ENCODE data around the gene C2CD3. TPM values are rescaled to one million over a fixed set of nuclear protein-coding genes. Genes with fewer than 3 reads are reported as not detected.

C2CD3 gene
- total RNA-seq, 4 donors from 2014 or later: 17.5 to 34.0 (median 19.0) TPM

DNA sequence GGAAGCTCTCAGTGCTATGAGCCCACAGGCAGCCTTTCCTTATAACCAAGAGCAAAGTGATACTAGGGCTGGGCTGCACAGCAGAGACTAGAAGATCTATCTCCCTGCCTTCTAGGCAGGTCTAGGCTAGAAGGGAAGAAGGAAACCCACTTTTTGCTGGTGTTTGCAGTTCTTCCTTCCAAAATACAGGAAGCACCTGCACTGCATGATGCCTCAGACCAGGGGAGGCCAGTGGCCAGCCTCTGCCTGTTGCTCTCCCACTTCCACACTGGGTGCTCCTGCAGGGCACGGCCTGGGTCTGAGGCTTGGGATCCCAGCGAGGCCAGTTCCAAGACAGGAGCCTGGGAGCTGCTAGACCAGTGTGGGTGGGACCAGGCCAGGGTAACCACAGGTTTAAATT lies 155.9 kb downstream of the C2CD3 start:
- no peak for ATAC-seq (ENCODE audit: low FRiP score)
- no peak for DNase-seq (ENCODE audit: low spot score)

DNA sequence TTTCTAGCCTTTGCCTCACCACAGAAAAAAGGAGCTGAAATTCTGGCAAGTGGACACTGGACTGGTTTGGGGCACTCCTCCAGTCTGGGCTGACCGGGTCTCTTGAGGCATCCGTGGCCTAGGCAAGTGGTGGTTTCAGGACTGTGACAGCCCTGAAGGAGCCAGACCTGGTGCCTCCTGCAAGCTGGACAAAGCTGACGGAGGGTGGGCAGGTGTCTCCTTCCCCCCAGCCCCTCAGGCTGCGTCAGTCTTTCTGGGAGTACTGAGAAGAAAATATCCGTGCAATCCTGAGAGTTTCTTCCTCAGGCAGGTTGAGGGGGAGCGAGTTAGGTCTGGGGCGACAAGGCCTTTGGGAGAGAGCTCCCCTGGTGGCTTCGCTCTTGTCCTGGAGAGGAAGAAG lies 157.7 kb downstream of the C2CD3 start:
- TF ChIP-seq, protein P1, sequence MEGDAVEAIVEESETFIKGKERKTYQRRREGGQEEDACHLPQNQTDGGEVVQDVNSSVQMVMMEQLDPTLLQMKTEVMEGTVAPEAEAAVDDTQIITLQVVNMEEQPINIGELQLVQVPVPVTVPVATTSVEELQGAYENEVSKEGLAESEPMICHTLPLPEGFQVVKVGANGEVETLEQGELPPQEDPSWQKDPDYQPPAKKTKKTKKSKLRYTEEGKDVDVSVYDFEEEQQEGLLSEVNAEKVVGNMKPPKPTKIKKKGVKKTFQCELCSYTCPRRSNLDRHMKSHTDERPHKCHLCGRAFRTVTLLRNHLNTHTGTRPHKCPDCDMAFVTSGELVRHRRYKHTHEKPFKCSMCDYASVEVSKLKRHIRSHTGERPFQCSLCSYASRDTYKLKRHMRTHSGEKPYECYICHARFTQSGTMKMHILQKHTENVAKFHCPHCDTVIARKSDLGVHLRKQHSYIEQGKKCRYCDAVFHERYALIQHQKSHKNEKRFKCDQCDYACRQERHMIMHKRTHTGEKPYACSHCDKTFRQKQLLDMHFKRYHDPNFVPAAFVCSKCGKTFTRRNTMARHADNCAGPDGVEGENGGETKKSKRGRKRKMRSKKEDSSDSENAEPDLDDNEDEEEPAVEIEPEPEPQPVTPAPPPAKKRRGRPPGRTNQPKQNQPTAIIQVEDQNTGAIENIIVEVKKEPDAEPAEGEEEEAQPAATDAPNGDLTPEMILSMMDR (IDR thresholded peaks at IDR 0.05): no peak
- no peak for DNase-seq (ENCODE audit: low spot score)
- ATAC-seq (ENCODE audit: low FRiP score): no peak

More for the DNA sequence above, 155.9 kb downstream of the C2CD3 start:
- TF ChIP-seq, protein P1 (IDR thresholded peaks at IDR 0.05): no peak

DNA sequence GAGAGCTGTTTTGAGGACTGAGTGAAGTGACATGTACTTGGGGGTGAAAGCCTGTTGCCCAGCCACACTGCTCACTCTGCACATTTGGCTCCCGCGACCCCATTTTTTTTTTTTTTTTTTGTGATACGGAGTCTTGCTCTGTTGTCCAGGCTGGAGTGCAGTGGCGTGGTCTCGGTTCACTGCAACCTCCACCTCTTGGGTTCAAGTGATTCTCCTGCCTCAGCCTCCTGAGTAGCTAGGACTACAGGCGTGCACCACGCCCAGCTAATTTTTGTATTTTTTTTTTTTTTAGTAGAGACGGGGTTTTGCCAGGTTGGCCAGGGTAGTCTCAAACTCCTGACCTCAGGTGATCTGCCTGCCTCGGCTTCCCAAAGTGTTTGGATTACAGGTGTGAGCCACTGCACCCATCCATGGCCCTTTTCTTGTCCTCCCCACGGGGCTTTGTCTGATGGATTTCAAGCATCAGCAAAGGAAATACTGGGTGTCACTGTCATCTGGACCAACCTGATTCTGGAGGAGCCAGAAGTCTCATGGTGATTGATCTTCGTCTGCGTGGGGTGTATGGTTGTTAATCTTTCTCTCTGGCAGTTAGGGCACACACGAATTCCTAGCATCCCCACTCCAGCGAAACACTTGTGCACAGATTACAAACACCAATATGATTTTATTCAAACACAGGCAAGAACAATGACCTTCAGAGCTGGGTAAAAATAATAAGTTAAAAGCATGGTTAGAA lies 158.6 kb downstream of the C2CD3 start:
- ATAC-seq (ENCODE audit: low FRiP score) (no peak), DNase-seq (ENCODE audit: low spot score) (no peak)

DNA sequence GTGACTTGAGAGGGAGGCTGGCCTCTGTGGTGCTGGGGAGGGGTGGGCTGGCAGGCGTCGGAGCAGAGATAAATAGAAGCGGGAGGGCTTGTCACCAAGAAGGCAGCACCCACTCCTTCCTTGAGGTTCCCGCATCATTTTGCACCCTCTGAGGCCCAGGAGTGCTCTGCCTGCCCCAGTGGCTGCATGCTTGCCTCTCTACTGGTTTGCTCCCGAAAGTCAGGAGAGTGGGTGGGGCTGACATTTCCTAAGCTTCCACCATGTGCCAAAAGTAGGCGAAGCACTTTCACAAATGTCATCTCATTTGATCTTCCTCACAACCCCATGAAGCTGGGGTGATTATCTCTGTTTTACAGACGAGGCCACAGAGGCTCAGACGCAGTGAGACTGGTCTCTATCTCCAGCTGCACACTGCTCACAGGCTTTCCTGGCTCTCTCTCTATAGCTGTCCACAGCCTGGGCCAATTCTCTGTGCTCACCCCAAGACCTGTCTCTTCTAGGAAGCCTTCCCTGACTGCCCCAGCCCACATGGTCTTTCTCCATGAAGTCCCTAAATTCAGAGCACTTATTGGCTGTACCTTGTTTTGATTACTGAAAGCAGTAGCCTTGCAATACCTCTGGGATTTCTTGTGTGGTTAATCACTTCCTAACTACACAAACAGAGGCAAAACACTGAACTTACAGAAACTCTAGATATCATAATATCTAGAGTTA lies 159.3 kb downstream of the C2CD3 start:
- TF ChIP-seq, protein P1 (IDR thresholded peaks at IDR 0.05): no peak
- DNase-seq (ENCODE audit: low spot score) (no peak), ATAC-seq (ENCODE audit: low FRiP score) (peak; percentile 20)

More for the DNA sequence above, 158.6 kb downstream of the C2CD3 start:
- TF ChIP-seq, protein P1 (IDR thresholded peaks at IDR 0.05): no peak

DNA sequence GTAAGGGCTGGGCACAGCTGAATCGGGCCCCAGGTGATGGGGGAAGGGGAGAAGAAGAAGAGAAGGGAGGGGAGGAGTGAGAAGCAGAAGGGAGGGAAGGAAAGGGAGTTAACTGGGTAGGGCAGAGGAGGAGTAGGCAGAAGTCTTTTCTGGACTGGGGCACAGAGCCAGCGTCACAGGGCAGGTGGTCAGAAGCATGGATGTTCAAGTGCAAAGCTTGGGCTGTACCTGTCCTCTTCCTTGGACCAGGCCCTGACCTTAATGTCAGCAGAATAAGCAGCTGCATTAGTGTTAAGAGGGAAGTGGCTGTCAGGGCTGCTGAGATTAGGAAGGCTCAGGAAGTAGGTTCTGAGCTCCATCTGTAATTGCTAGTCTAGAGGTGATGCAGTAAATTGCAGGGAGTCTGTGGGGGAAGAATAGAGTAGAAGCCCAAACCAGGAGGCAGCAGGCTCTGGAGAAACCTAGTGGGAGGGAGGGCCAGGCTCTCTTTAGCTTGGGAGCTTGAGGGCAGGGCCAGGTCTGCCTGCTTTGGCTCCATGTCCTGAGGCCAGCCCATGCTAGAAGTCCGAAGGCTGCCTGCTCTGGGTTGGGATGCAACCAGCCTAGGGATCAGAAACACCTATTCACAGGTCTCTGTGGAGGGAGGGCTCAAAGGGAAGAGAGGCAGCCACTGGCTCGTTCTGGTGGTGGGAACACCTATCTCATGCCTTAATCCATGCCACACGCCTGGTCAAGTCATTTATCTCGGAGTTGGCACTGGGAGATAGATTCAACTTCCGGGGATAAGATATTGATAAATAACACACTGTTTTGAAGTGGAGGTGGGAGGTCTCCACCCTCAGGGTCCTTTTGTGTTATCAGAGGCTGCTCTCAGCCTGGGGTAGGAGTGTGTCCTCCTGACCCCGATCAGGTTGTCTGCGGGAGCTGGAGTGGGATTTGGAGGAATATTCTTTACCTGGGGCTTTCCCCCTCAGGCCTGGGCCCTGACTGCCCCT lies 160.2 kb downstream of the C2CD3 start:
- ATAC-seq (ENCODE audit: low FRiP score) (no peak), DNase-seq (ENCODE audit: low spot score) (no peak)
- TF ChIP-seq, protein P1 (IDR thresholded peaks at IDR 0.05): no peak

DNA sequence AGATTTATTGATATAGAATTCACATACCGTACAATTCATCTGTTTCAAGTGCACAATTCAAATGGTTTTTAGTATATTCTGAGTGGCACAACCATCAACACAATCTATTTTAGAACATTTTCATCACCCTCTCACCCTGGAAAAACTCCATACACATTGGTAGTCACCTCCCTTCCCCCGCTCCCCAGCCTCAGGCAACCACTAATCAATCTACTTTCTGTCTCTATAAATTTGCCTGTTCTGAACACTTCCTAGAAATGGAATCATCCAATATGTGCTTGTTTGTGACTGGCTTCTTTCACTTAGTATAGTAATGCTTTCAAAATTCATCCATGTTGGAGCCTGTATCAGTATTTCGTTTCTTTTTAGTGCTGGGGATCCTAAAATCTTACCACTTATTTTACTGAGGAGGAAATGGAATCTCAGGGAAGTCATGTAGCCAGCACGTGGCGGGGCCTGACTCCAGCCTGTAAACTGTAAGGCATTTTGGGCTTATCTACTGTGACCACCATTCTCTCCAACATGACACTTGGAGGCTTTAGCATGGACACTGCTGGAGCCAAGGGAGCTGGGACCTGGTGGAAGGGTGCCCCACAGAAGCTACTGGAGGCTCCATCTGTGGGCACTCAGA lies 161.0 kb downstream of the C2CD3 start:
- TF ChIP-seq, protein P1 (IDR thresholded peaks at IDR 0.05): no peak
- DNase-seq (ENCODE audit: low spot score): no peak
- no peak for ATAC-seq (ENCODE audit: low FRiP score)
